GM21576 (cell line): Measurements from ENCODE around the gene SPR.

ENCODE experiments used
- ATAC-seq: cut with Tn5 transposase; IDR thresholded peaks from one replicate; pipeline ENCODE4 v1.9.1; 2021; ENCODE audit warnings: mild to moderate bottlenecking, moderate library complexity; ENCODE audit not compliant: unreplicated experiment

Gene SPR

DNA sequence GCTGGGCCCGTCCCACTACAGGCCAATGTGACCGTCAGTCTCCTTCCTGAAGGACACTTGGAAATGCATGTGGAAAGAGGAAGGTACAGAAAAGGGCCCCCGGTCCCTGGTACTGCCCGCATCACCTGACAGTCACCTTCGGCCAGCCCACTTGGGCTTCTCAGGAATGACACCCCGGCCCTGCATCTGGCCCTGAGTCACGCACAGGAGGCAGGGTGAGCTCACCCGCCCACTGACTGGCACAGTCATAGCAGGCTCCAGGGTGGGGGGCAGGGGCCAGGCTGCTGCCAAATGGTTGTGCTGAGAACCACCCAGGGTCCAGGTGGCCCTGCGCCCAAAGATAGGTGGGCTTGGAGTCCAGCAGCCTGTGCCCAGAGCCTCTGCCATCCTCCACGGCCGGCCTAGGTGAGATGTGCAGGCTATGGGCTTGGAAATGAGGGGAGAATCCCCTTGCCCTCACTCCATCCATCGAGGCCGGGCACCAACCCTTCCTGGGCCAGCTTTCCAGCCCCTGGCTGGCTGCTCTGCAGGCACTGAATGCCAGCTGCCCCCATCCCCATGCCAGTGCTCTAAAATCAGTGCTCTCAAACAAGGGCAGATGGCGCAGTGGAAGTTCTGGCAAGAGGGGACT lies 44.2 kb downstream of the SPR start:
- no peak for ATAC-seq

DNA sequence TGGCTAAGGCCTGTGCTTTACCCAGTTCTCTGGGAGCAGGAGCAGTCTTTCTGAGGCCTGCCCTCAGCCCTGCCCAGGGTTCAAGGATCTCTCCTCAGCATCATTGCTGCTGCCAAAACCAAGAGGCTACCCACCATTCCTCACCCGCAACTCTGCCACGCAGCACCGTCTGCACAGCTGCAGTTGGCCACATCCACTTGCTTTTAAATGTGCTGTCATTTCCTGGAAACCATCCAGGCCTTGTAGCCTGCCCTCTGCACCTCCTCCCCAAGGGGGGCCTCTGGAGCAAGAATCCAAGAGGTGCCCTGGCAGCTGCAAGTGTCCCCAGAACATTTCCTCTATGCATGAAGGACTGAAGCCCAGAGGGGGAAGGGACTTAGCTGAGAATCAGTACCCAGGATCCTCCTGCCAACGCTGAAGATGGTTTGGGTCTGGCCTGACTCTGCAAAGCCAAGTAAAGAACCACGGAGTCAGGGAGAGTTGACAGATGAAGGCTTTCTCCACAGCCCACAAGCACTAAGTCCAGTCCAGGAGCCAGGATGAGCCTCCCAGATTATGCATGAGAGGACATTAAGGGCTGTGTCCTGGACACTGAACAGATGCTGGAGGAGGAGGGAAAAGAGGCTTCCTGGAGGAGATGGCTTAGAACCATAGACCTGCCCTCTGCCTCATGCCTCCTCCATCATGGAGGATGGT lies 45.0 kb downstream of the SPR start:
- ATAC-seq = no peak

DNA sequence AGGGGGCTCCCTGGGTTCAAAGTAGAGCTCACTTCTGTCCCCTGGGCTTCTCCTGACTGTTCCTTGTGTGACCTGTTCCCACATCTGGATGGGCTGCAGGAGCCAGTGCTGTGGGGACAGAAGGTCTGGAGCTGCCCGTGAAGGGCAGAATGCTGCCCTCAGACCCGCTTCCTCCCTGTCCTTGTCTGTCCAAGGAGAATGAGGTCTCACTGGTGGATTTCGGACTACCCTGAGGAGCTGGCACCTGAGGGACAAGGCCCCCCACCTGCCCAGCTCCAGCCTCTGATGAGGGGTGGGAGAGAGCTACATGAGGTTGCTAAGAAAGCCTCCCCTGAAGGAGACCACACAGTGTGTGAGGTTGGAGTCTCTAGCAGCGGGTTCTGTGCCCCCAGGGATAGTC lies 45.6 kb downstream of the SPR start:
- ATAC-seq = no peak

DNA sequence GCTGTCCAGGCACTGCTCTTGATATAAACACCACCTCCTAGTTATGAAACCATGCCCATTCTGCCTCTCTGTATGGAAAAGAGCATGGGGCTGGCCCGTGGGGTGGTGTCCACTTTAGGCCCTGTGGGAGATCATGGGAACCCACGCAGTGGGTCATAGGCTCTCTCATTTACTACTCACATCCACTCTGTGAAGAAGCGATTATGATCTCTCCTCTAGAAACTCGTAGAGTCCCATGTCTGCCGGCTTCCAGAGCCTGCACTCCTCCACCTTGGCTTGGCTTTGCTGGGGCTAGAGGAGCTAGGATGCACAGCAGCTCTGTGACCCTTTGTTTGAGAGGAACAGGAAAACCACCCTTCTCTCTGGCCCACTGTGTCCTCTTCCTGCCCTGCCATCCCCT lies 46.0 kb downstream of the SPR start:
- no peak for ATAC-seq

DNA sequence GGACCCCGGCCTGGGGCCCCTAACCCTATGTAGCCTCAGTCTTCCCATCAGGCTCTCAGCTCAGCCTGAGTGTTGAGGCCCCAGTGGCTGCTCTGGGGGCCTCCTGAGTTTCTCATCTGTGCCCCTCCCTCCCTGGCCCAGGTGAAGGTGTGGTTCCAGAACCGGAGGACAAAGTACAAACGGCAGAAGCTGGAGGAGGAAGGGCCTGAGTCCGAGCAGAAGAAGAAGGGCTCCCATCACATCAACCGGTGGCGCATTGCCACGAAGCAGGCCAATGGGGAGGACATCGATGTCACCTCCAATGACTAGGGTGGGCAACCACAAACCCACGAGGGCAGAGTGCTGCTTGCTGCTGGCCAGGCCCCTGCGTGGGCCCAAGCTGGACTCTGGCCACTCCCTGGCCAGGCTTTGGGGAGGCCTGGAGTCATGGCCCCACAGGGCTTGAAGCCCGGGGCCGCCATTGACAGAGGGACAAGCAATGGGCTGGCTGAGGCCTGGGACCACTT lies 46.5 kb downstream of the SPR start:
- no peak for ATAC-seq

DNA sequence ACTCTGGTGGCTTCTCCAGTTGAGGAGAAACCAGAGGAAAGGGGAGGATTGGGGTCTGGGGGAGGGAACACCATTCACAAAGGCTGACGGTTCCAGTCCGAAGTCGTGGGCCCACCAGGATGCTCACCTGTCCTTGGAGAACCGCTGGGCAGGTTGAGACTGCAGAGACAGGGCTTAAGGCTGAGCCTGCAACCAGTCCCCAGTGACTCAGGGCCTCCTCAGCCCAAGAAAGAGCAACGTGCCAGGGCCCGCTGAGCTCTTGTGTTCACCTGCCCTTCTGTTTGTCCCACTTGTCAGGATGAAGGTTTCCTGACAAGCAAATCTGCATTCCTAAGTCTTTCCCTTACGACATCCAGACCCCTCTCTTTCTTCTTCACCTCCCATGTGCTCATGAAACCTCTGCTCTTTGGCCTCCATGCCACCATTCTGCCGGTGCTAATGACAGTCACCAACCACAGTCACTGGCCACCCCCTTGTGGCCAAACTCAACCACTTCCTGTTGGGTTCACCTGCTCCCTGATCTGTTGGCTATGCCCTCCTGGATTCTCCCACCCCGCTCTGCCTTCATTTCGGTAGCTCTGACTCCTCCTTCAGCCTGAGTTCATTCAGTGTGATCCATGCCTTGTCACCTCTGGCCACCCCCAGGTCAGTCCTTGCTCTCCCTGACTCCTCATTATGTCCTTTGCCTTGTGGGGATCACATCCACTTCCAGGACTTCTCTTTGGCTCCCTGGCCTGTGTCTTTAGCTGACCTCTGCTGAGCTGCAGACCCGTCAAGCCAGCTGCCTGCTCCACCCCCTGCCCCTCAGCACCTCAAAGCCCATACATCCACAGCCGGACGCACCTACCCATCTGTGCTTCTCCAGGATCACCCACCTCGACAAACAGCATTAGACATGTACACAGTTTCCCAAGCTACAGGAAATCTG lies 47.7 kb downstream of the SPR start:
- ATAC-seq = no peak

DNA sequence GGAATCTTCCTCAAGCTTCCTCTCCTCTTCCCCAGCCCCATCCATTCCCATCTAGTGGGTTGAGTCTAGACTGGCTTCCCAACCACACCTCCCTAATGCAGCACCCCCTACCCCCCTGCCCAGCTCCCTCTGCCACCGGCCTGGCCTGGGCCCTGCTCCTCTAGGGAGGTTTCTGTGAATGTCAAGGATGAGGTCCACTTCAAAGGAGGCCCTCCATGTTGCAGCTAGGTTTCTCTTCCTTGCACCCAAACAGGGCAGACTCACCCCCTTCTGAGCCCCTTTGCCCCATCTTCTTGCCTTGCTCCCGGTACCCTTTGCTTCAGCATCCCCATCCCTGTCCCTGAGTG lies 48.4 kb downstream of the SPR start:
- ATAC-seq = no peak

DNA sequence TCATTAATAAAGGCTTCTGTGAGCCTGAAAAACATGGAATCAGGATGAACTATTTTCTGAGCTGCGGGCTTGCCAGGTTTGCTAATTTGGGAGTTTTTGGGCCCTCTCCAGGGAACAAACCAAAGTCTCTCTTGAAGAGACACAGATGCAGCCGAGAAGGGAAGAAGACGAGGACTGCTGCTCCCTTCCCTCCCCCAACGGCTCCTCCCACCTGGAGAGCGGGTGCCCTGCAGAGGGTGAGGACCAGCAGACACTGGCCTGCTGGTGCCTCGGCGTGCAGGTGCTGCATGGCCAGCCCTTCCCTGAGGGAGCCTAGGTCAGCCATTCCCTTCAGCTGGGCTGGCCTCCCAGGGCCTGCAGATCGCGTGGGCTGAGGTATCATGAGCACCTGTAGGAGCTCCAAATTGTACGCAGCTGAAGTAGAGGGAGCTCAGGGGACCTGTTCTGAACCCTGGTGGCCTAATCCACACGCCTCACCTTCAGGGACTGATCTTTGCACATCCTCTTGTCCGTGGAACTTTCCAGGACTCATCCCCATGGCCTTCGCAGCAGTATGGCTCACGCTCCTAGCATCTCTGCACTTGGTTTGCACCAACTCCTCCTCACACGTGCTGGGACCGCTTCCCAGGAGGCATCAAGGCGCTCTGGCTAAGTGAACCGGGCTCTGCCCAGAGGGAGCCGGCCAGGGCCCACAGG lies 49.6 kb downstream of the SPR start:
- no peak for ATAC-seq

DNA sequence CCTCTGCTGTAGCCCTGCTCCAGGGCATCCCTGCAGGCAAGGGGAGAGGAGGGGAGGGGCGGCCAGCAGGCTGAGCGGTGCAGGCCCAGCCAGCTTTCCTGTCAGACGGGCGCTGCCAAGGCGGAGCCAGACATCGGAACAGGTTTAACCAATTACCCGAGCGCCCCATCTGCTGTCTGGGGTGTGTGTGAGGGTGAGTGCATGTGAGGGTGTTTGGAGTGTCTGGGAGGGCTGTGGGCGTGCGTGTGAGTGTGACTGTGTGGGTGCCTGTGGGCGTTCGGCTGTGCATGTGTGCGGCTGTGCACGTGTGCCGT lies 50.1 kb downstream of the SPR start:
- ATAC-seq = no peak

DNA sequence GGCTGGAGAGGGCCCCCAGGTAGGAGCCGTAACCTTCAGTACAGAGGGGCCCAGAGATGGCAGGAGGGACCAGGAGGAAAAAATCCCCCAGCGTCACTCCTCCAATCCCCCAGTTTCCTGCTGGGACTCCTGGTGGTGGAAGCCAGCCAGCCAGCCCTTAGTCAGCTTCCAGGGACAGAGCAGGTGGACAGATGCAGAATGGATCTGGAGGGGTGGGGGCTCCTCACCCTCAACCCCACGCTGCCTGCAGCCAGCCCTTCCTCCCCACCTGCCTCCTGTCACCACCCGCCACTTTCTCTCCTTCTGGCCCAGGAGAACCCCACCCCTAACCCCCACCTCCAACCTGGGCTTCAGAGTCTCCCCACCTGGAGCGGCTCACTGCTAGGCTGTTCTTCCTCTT lies 51.2 kb downstream of the SPR start:
- no peak for ATAC-seq

DNA sequence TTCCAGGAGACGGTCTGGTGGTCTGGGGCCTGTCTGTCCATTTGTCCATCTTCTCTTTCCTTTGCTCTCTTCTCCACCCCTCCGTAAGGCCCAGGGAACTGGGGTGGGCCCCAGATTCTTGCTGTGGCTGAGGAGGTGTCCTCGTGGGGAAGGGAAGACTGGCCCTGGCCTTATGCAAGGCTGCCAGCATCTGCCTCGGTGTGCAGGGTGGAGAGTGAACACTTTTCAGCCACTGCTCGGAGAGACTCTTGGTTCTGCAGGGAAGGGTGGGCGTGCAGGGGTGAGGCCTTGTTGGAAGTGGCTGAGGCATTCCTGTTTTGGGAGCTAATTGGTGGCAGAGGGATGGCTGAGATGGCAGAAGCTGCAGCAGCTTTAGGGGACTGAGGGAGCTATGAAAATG lies 53.2 kb downstream of the SPR start:
- ATAC-seq = no peak

DNA sequence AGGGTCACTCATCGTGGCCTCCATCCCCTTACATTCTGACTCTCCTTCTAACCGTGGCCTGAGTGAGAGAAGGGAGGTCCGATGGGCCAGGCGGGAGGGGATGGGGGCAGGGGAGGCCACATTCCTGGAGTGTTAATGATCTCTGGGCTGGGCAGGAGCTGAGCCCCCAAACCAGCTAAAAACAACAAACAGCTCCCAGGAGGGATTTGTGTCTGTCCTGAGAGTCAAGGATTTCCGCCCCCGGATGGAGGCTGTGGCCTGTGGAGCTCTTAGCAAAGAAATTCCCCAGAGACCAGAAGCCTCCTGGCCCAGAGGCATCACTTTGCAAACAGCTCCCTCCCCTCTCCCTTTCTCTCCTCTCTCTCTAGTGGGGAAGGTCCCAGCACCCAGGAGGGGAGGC lies 53.6 kb downstream of the SPR start:
- no peak for ATAC-seq
